Fibroblast of lung (primary cell): ENCODE data around the gene XPNPEP1. TPM values are rescaled to one million over a fixed set of nuclear protein-coding genes. Genes with fewer than 3 reads are reported as not detected.

Experiments used
- DNase-seq, 2 donors: peaks; one replicate each; pipeline versions ENCODE4 v3.0.0 to v3.0.0-alpha.2; 2010; ENCODE audit warnings: low read depth in 2 of 2
- H2AFZ ChIP-seq: 2 replicates; pipeline ENCODE4 v1.5.1; 2012; ENCODE audit warnings: low read length, control low read depth, inconsistent platforms
- H3K27ac ChIP-seq: 2 replicates; pipeline ENCODE4 v1.5.1; 2011; ENCODE audit warnings: low read length, control low read depth; ENCODE audit not compliant: insufficient read depth
- H3K27me3 ChIP-seq: 2 replicates; pipeline ENCODE4 v1.5.1; 2011; ENCODE audit warnings: mild to moderate bottlenecking, low read length; ENCODE audit not compliant: control insufficient read depth, insufficient read depth
- H3K36me3 ChIP-seq: 2 replicates; pipeline ENCODE4 v1.5.1; 2011; ENCODE audit warnings: low read length; ENCODE audit not compliant: control insufficient read depth, insufficient read depth
- H3K4me1 ChIP-seq: 2 replicates; pipeline ENCODE4 v1.5.1; 2011; ENCODE audit warnings: low read length; ENCODE audit not compliant: control insufficient read depth, insufficient read depth; ENCODE audit errors: extremely low read depth
- H3K4me2 ChIP-seq: 2 replicates; pipeline ENCODE4 v1.5.1; 2011; ENCODE audit warnings: low read length, control low read depth; ENCODE audit not compliant: insufficient read depth; ENCODE audit errors: extremely low read depth
- H3K4me3 ChIP-seq, 4 experiments: fragments of 200-600 bp in 1 of 4; sonication (generic) in 1 of 4; replicated peaks in 1 of 4; 2 replicates each; pipeline ENCODE4 v1.5.1; 2011 to 2016; ENCODE audit warnings: low read length in 4 of 4, low read depth in 3 of 4, mild to moderate bottlenecking in 3 of 4, control low read depth in 2 of 4, inconsistent platforms in 1 of 4, mixed read lengths in 1 of 4; ENCODE audit not compliant: insufficient read depth in 1 of 4; ENCODE audit errors: control extremely low read depth in 1 of 4
- H3K79me2 ChIP-seq: 2 replicates; pipeline ENCODE4 v1.5.1; 2012; ENCODE audit warnings: mild to moderate bottlenecking, low read length, inconsistent platforms; ENCODE audit not compliant: control insufficient read depth, insufficient read depth
- H3K9ac ChIP-seq: 2 replicates; pipeline ENCODE4 v1.5.1; 2011; ENCODE audit warnings: mild to moderate bottlenecking, low read length, control low read depth; ENCODE audit not compliant: insufficient read depth
- H3K9me3 ChIP-seq: 2 replicates; pipeline ENCODE4 v1.5.1; 2012; ENCODE audit warnings: low read depth, low read length; ENCODE audit not compliant: control insufficient read depth, insufficient read depth
- H4K20me1 ChIP-seq: 2 replicates; pipeline ENCODE4 v1.5.1; 2011; ENCODE audit warnings: low read length; ENCODE audit not compliant: control insufficient read depth, insufficient read depth; ENCODE audit errors: extremely low read depth
- EZH2 ChIP-seq: IDR thresholded peaks from 2 replicates; pipeline ENCODE4 v1.5.1; 2012; ENCODE audit warnings: low read length, control low read depth, mild to moderate bottlenecking; ENCODE audit errors: missing control alignments
- polyA plus RNA-seq, 2 donors: library from polyadenylated mRNA; depleted of rRNA in 1 of 2; stranded (reverse) in 1 of 2; unstranded in 1 of 2; fragments of >200 nt; gene quantifications; 2 replicates each; pipeline ENCODE4 v1.2.1, GENCODE V29; 2011 to 2012; ENCODE audit warnings: missing spikeins in 1 of 2
- total RNA-seq: library from RNA; depleted of rRNA; stranded (reverse); fragments of >200 nt; gene quantifications from 2 replicates; pipeline ENCODE4 v1.2.1, GENCODE V29; 2014
- TF ChIP-seq, protein P1 (sequence below), 2 donors: IDR thresholded peaks in 1 of 2; conservative IDR thresholded peaks in 1 of 2; 1 replicate in 1 of 2; 2 replicates in 1 of 2; pipeline ENCODE4 v1.5.1; 2011 to 2012; ENCODE audit warnings: low read length in 2 of 2, control low read depth in 1 of 2, inconsistent platforms in 1 of 2, low read depth in 1 of 2, mild to moderate bottlenecking in 1 of 2

XPNPEP1 gene
- total and polyA plus RNA-seq, 2 donors (not counting 1 experiment from before 2014, with no cell fraction given), result 86.5 to 119 TPM

DNA sequence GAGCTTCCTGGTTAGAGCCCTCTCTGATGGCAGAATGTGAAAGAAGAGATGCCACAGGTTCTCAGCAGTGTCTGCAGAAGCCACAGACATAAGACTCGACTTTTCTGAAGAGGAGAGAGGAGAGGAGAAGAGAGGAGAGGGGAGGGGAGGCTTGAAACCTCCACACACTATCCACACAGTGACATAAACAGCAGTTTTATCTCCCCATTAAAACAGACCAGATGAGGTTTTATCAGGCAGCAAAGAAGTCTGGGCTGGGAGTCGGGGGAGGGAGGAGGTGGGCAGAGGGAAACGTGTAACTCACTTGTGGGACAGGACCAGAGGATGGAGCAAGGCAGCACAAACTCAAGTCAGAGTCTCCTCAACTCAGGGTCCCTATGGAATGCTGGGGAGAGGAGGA, 76.5 kb downstream of the XPNPEP1 start:
- peaks cover 6% of the 10 kb centered on the region for H3K27me3 ChIP-seq
- H3K4me1 ChIP-seq, result no peaks in the 10 kb centered on the region
- no peaks in the 10 kb centered on the region for H4K20me1 ChIP-seq
- H3K79me2 ChIP-seq, result no peaks in the 10 kb centered on the region
- H3K9me3 ChIP-seq, result no peaks in the 10 kb centered on the region
- no peak for DNase-seq
- no peak overlapping the region for H3K9ac ChIP-seq
- no peak overlapping the region for H3K27ac ChIP-seq
- H3K4me3 ChIP-seq, result no peak overlapping the region
- no peak for TF ChIP-seq EZH2
- TF ChIP-seq, protein P1, sequence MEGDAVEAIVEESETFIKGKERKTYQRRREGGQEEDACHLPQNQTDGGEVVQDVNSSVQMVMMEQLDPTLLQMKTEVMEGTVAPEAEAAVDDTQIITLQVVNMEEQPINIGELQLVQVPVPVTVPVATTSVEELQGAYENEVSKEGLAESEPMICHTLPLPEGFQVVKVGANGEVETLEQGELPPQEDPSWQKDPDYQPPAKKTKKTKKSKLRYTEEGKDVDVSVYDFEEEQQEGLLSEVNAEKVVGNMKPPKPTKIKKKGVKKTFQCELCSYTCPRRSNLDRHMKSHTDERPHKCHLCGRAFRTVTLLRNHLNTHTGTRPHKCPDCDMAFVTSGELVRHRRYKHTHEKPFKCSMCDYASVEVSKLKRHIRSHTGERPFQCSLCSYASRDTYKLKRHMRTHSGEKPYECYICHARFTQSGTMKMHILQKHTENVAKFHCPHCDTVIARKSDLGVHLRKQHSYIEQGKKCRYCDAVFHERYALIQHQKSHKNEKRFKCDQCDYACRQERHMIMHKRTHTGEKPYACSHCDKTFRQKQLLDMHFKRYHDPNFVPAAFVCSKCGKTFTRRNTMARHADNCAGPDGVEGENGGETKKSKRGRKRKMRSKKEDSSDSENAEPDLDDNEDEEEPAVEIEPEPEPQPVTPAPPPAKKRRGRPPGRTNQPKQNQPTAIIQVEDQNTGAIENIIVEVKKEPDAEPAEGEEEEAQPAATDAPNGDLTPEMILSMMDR (conservative IDR thresholded peaks at IDR 0.05 in 1 of 2, IDR thresholded peaks at IDR 0.05 in 1 of 2; ENCODE audit: low read depth in 1 of 2, low read length in 2 of 2), result no peak
- no peak overlapping the region for H3K4me2 ChIP-seq
- H3K36me3 ChIP-seq, result no peaks in the 10 kb centered on the region
- no peak overlapping the region for H2AFZ ChIP-seq

DNA sequence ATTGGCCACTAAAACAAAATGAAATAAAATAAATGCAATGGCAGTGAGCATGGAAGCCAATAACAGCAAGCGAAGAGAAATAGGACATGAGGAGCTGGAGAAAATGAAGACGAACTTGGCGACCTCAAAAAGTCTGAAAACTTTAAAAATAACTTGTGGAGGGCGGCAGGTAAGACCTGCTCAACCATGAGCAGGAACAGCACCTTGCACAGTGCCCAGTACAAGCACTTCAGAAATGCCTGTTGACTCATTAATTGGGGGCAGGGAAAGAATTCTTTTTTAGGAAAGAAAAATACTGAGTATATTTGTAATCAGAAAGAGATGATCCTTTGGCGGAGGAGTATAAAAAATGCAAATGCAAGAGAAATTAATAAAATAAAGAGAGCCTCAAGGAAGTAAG, 78.0 kb downstream of the XPNPEP1 start:
- Histone ChIP-seq H3K36me3 (no peaks in the 10 kb centered on the region), H4K20me1 (no peaks in the 10 kb centered on the region), H3K4me3 (no peak overlapping the region), H2AFZ (no peak overlapping the region), H3K27me3 (peaks cover 6% of the 10 kb centered on the region), H3K9ac (no peak overlapping the region), H3K4me2 (no peak overlapping the region), H3K27ac (no peak overlapping the region), H3K4me1 (no peaks in the 10 kb centered on the region), H3K9me3 (no peaks in the 10 kb centered on the region), H3K79me2 (no peaks in the 10 kb centered on the region)
- TF ChIP-seq, protein P1 (conservative IDR thresholded peaks at IDR 0.05 in 1 of 2, IDR thresholded peaks at IDR 0.05 in 1 of 2; ENCODE audit: low read depth in 1 of 2, low read length in 2 of 2), result no peak
- TF ChIP-seq EZH2, result no peak
- DNase-seq, result no peak

DNA sequence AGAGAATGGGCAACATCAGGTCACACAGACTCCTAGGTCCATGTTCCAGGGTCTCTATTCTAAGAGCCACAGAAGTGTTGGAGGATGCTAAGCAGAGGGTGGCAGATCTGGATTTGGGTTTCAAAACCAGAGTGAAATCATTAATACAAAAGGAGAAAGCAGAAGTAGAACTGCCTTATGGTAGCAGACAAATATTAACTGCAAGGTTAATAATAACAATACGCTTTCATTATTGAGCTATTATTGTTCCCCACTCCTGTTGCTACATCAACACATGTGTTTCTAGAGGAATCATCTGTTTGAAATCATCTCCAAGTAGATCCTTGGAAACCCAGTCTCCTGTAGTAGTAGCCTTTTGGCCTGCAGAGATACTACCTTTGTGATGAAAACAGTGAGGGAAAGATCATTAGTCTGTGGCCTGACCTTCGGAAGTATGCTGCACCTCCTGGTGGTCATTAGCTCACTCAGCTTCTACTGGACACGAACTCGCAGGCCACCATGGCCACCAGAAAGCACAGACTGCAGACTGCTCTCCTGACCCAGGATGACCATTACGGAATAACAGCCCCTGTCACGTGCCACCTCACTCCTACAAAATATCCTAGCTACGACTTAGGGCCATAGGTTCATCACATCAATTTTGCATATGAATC, 84.6 kb downstream of the XPNPEP1 start:
- H3K4me1 ChIP-seq, result no peaks in the 10 kb centered on the region
- no peaks in the 10 kb centered on the region for H3K79me2 ChIP-seq
- no peak overlapping the region for H3K4me2 ChIP-seq
- no peak overlapping the region for H2AFZ ChIP-seq
- TF ChIP-seq, protein P1 (conservative IDR thresholded peaks at IDR 0.05 in 1 of 2, IDR thresholded peaks at IDR 0.05 in 1 of 2; ENCODE audit: low read depth in 1 of 2, low read length in 2 of 2), result no peak
- TF ChIP-seq EZH2, result no peak
- no peak overlapping the region for H3K9ac ChIP-seq
- no peak overlapping the region for H3K27ac ChIP-seq
- H4K20me1 ChIP-seq, result no peaks in the 10 kb centered on the region
- H3K4me3 ChIP-seq, result no peak overlapping the region
- H3K27me3 ChIP-seq, result no peaks in the 10 kb centered on the region
- no peaks in the 10 kb centered on the region for H3K36me3 ChIP-seq
- no peak for DNase-seq
- no peaks in the 10 kb centered on the region for H3K9me3 ChIP-seq
